Activated T-cell treated with anti-CD3 and anti-CD28 coated beads, Interleukin-2, amount 50 U/mL, for 48 hours (primary cell): ENCODE results near the gene DPPA4.
A peak's percentile ranks its signal among the peaks of the same experiment; 100 is the strongest.

Experiments
- DNase-seq, 2 experiments: peaks; one replicate each; pipeline ENCODE4 v3.0.0-alpha.2; 2020

Gene DPPA4

DNA sequence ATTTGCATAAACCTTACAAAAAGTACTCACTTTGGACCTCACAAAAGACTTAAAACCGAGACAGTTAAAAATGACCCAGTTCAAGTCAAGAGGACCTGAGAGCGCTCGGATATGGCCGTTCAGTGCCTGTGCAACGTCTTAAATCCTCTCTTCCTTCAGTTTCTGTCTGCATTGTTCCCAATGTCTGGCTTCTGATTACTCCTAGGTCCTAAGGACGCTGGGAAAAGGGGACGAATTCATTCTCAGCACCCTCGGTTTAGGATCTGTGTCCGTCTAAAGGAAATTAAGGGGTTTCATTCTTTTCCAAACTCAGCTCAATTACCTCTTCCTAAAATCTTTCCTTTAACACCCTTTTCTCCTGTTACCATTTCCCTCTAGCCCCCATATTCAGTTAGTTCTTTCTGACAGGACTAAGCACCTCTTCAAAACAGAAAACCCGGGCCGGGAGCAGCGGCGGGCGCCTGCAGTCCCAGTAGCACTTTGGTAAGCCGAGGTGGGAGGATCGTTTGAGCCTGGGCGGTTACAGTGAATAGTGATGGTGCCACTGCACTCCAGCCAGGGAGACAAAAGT lies 970 bp downstream of the DPPA4 start:
- DNase-seq, result peak; percentile 24 to 44

DNA sequence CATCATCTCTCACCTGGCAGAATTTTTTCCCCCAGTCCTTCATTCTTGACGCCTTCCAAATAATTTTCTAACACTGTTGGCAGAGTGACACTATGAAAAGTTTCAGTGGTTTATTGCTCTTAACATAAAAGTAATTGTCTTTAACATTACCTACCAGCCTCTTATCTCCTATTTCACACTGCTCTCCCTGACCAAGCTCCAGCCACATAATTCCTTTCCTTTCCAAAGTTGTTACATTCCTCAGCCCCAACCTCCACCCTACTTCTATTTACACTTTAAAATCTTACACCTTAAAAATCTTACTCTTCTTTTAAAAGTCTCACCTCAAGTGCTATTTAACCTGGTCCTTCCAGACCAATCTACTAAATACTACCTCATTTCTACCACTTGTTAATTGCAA lies 2.8 kb downstream of the DPPA4 start:
- DNase-seq, result no peak

DNA sequence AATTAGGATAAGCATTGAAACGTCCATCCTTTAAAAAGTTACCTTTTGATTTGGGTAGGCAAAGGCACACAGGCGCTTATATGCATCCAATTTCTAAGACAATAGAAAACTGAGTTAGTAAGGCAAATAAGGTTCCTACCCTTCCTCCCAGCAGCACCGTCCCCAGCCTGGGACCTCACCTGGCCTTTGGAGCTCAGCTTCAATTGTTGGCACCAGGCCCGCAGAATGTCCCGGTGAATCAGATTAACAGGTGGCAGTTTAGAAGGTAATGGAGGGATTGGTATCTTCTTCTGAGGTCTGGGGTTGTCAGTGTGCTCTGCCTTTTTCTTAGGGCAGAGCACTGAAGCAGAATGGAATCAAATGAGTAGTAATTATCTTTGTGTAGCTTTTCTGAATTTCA lies 5.7 kb downstream of the DPPA4 start:
- DNase-seq, result no peak

DNA sequence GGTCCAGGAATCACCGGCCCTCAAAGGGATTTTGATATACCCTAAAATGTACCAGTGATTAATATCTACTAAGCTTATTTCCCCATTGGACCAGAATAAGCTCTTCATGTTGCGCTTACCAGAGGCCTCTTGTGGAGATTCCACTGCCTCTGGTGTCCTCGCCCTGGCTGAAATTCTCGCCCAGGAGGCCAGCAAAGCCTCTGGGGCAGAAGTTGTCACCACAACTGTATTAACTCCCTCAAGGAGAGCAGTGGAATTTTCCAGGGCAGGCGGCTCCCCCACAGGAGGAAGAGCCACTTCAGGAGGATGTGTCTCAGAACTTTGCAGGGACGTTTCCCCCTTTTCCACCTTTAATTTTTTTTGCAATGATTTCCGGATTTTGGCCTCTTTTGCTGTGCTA lies 6.9 kb downstream of the DPPA4 start:
- no peak for DNase-seq

DNA sequence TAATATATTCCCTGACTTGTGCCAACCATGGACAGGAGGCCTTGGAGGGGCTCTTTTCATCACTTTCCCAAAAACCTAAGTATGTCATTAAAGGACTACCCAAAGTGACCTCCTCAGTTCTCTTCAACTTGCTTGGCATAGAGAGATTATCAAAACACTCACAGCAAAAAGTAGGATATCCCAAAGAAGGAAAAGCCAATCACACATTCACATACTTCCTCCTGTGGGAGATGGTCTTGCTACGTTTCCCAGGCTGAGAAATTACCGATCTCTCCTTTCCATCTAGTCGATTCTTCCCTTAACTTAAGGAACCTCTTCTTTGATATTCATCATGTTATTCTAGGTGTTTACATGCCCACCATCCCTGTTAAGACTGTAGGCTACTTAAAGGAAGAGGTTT lies 9.1 kb downstream of the DPPA4 start:
- DNase-seq, result no peak

DNA sequence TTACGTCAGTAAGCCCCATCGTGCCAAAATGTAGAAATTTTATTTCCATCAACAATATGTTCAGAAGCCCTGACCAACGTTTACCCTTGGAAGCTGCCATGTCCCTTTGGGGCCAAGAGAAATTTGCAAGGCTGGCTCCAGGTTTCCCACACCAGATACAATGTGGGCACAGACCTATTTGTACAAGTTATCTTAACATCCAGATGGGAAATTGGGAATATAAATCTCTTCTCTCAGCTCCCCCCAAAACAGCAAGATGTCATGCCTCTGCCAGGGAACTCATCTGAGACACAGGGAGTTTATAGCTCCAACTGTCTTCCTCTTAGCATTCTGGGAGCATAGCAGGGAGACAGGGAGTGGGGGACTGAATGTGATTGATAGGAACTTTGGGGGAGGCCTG lies 11.7 kb downstream of the DPPA4 start:
- DNase-seq, result no peak

DNA sequence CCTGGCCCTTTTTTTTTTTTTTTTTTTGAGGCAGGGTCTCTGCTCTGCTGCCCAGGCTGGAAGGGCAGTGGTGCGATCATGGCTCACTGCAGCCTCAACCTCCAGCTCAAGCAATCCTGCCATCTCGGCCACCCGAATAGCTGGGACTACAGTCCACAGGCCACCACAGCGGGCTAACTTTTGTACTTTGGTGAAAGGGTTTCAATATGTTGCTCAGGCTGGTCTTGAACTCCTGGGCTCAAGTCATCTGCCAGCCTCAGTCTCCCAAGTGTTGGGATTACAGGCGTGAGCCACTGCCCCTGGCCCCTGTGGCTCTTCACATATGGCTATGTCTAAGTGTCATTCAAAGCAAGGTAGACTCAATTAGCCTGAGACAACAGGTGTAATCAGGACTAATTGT lies 12.2 kb downstream of the DPPA4 start:
- DNase-seq, result no peak

DNA sequence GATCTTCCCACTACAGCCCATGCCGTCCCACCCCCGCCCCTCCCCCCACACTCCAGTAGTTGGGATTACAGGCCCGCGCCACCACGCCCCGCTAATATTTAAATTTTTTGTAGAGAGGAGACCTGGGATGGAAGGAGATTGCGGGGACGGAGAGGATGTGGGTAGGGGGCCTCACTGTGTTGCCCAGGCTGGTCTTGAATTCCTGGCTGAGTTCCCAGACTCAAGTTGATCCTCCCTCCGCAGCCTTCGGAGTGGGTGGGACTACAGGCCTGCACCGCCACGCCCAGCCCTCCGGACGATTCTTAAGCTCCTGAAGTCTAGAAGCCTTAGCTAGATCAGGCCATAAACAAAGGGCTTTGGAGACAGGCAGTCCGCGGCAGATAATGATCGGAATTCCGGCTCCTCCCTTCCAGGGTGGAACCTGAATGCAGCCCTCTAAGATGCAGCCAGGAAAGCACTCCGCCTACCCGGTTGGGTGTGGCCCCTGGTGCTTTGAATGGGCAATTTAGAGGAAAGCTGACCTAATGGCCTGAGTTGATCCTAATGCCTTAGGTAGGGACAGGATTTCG lies 21.1 kb downstream of the DPPA4 start, which contains the start of gene DPPA2:
Gene DPPA2, minus strand, starts transcription at position 356 of the 569 bp plus-strand sequence. CDS start 1,975 bp downstream, outside the sequence.
- DNase-seq, result no peak

DNA sequence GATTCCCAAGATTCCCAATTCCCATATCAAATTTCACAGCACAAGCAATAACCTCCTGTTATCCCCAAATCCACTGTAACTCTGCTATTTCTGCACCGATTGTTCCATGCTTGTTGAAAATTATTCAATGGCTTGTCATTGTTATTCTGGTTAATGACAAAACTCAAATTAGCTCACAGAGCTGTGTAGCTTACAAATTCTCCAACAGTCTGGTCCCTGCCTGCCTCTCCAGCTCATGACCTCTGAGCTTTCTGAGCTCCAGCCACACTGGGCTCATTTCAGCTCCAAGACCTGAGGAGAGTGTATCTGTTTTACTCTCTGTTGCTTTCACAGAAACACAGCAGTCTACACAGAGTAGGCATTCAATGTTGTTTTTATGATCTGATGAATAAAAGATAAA lies 24.3 kb downstream of the DPPA4 start:
- no peak for DNase-seq

DNA sequence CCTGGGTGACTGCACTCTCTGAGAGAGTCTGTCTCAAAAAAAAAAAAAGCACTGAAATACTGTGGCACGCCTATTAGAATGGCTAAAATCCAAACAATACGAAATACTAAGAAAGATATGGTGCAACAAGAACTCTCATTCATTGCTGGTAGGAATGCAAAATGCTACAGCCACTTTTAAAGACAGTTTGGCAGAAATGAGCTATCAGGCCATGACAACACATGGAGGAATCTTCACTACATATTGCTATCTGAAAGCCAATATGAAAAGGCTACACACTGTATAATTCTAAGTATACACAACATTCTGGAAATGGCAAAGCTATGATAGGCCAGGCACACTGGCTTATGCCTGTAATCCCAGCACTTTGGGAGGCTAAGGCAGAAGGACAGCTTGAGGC lies 39.9 kb downstream of the DPPA4 start:
- no peak for DNase-seq

DNA sequence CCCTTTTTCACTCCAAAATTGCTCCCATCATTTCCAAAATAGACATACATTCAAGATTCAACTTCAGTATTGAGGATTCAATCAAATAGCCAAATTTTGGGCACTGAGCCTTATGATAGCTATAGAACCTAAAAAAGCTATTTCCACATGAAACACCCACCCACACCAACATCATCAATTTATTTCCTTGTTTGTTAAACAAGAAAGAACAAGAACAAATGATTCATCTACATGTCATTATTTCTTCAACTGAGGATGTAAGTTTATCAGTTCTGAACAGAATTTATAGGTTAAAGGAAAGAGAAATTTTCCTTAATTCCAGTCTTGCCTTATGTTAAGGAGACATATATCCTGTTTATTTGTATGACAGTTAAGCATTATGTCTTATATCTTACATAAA lies 53.3 kb downstream of the DPPA4 start:
- no peak for DNase-seq

DNA sequence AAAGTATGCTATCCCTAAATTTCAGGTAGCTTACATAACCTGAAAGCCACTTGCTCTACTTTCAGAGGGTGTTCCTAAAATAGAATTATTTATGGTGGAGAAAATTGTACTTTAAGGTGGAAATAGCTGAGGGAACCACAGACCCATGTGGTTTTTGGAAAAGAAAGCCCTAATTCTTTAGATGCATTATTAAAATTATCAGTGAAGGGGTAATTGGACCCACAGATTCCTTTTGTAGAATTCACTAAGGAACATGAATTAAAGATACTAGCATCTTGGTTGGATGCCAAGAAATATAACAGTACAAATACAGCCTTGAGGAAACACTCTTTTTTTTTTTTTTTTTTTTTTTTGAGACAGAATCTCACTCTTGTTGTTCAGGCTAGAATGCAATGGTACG lies 58.8 kb downstream of the DPPA4 start:
- no peak for DNase-seq

DNA sequence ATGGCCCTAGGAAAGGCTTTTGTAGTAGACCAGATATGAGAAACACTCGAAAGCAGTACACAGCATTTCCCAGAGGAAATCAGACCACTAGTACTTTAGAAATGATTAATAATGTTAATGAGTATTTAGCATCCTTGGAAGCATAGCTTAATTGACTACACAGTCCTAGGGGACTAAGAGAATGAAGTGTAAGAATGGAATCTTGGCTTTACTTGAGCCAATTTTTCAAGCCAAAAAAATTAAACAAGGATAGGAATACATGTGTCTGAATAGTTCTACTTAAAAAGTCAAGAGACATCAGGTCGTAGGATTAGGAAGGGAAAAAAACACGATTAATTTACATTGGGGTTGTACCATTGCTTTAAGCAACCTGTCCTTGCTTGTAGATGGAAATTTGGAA lies 59.2 kb downstream of the DPPA4 start:
- no peak for DNase-seq
